Endothelial cell of umbilical vein (primary cell): ENCODE data around the gene CYP27C1. TPM values are rescaled to one million over a fixed set of nuclear protein-coding genes. Genes with fewer than 3 reads are reported as not detected.

Experiments
- BruUV-seq: library from RNA; stranded (reverse); fragments of 400-500 nt; replicated peaks from 2 replicates; lab custom pipeline; 2021; lab: Mats Ljungman, UMichigan
- CTCF ChIA-PET: fragments of 300-600, 350-600 bp; sonication (Branson Sonifier 250); formaldehyde crosslinking; loops from one replicate; lab custom pipeline; 2021; ENCODE audit warnings: antibody characterized with exemption, inconsistent platforms; lab: Charles Lee
- POLR2A ChIA-PET: fragments of 300-600, 350-600 bp; sonication (Branson Sonifier 250); formaldehyde crosslinking; loops from one replicate; lab custom pipeline; 2021; ENCODE audit warnings: antibody characterized with exemption, inconsistent platforms; lab: Charles Lee
- DNase-seq: peaks from one replicate; pipeline ENCODE4 v3.0.0-alpha.2; 2011; ENCODE audit warnings: low read depth, low spot score
- FAIRE-seq: peaks from 2 replicates; lab custom pipeline; 2011; peaks lifted over from hg19 to GRCh38; lab: Jason Lieb, UNC
- H2AFZ ChIP-seq: 2 replicates; pipeline ENCODE4 v1.6.0; 2012; ENCODE audit warnings: low read depth, low read length, control low read depth, inconsistent platforms
- H3K27ac ChIP-seq: 2 replicates; pipeline ENCODE4 v1.5.1; 2011; ENCODE audit warnings: low read depth, mild to moderate bottlenecking, control low read depth, low read length, moderate library complexity; ENCODE audit not compliant: insufficient read depth
- H3K27me3 ChIP-seq, 2 experiments: 2 replicates each; pipeline versions ENCODE4 v1.6.0 to v1.6.1; 2011; ENCODE audit warnings: low read length in 2 of 2, mixed read lengths in 1 of 2; ENCODE audit not compliant: control insufficient read depth in 2 of 2, insufficient read depth in 2 of 2
- H3K36me3 ChIP-seq, 2 experiments: 2 replicates in 1 of 2; 3 replicates in 1 of 2; pipeline ENCODE4 v1.5.1; 2011; ENCODE audit warnings: low read length in 2 of 2, mild to moderate bottlenecking in 1 of 2, moderate library complexity in 1 of 2; ENCODE audit not compliant: control insufficient read depth in 2 of 2, insufficient read depth in 2 of 2; ENCODE audit errors: extremely low read depth in 1 of 2
- H3K4me1 ChIP-seq: 3 replicates; pipeline ENCODE4 v1.5.1; 2011; ENCODE audit warnings: mild to moderate bottlenecking, low read length; ENCODE audit not compliant: control insufficient read depth, insufficient read depth; ENCODE audit errors: extremely low read depth
- H3K4me2 ChIP-seq: 2 replicates; pipeline ENCODE4 v1.6.1; 2011; ENCODE audit warnings: low read length, control low read depth, mixed read lengths; ENCODE audit not compliant: insufficient read depth
- H3K4me3 ChIP-seq, 3 experiments: fragments of 200-600 bp in 1 of 3; sonication (generic), shearing (Covaris generic) in 1 of 3; replicated peaks in 1 of 3; 2 replicates each; pipeline ENCODE4 v1.5.1; 2011 to 2016; ENCODE audit warnings: control low read depth in 3 of 3, low read length in 3 of 3, mild to moderate bottlenecking in 2 of 3, inconsistent platforms in 1 of 3, low read depth in 1 of 3, moderate library complexity in 1 of 3; ENCODE audit not compliant: insufficient read depth in 1 of 3
- H3K79me2 ChIP-seq: 2 replicates; pipeline ENCODE4 v1.6.0; 2012; ENCODE audit warnings: low read length, inconsistent platforms; ENCODE audit not compliant: control insufficient read depth, insufficient read depth
- H3K9ac ChIP-seq: replicated peaks from 2 replicates; pipeline ENCODE3; 2011; ENCODE audit warnings: low read length, control low read depth; ENCODE audit not compliant: insufficient read depth; ENCODE audit errors: extremely low read depth
- H3K9me1 ChIP-seq: replicated peaks from 3 replicates; pipeline ENCODE4 v1.6.0; 2011; ENCODE audit warnings: mild to moderate bottlenecking, low read length; ENCODE audit not compliant: control insufficient read depth, insufficient read depth; ENCODE audit errors: extremely low read depth
- H3K9me3 ChIP-seq: replicated peaks from 2 replicates; pipeline ENCODE4 v1.5.1; 2012; ENCODE audit warnings: low read length, inconsistent platforms; ENCODE audit not compliant: control insufficient read depth, insufficient read depth
- H4K20me1 ChIP-seq: replicated peaks from 2 replicates; pipeline ENCODE3; 2011; ENCODE audit warnings: mild to moderate bottlenecking, low read length; ENCODE audit not compliant: control insufficient read depth, insufficient read depth; ENCODE audit errors: extremely low read depth
- CTCF ChIP-seq, 2 donors: IDR thresholded peaks; 1 replicate in 1 of 2; 2 replicates in 1 of 2; pipeline ENCODE4 v1.5.1; 2011; ENCODE audit warnings: low read length in 2 of 2, mild to moderate bottlenecking in 2 of 2, moderate library complexity in 2 of 2, control low read depth in 1 of 2, inconsistent platforms in 1 of 2, low read depth in 1 of 2; ENCODE audit not compliant: insufficient read depth in 1 of 2; ENCODE audit errors: extremely low read depth in 1 of 2
- EZH2 ChIP-seq: IDR thresholded peaks from 2 replicates; pipeline ENCODE4 v1.6.1; 2012; ENCODE audit warnings: borderline replicate concordance, low read depth, mild to moderate bottlenecking, moderate library complexity, low read length, inconsistent platforms; ENCODE audit not compliant: severe bottlenecking
- FOS ChIP-seq: IDR thresholded peaks from 2 replicates; pipeline ENCODE4 v1.6.1; 2011; ENCODE audit warnings: mild to moderate bottlenecking, low read length, moderate library complexity, borderline replicate concordance; ENCODE audit not compliant: insufficient read depth
- GATA2 ChIP-seq: IDR thresholded peaks from 2 replicates; pipeline ENCODE4 v1.7.0; 2011; ENCODE audit warnings: low read depth, mild to moderate bottlenecking, moderate library complexity, mixed read lengths, low read length; ENCODE audit not compliant: insufficient read length, insufficient read depth
- JUN ChIP-seq: IDR thresholded peaks from 2 replicates; pipeline ENCODE4 v1.6.1; 2011; ENCODE audit warnings: borderline replicate concordance, low read depth; ENCODE audit not compliant: insufficient read length, insufficient read depth
- MAX ChIP-seq: IDR thresholded peaks from 2 replicates; pipeline ENCODE4 v1.6.1; 2011; ENCODE audit not compliant: insufficient read depth, insufficient read length
- MYC ChIP-seq: IDR thresholded peaks from one replicate; pipeline ENCODE4 v1.6.1; 2011; ENCODE audit warnings: mild to moderate bottlenecking, low read depth, low read length
- POLR2A ChIP-seq: IDR thresholded peaks from 2 replicates; pipeline ENCODE4 v1.6.1; 2012; ENCODE audit warnings: low read depth, mild to moderate bottlenecking, control low read depth, low read length
- POLR2AphosphoS5 ChIP-seq: IDR thresholded peaks from 2 replicates; pipeline ENCODE4 v1.6.1; 2012; ENCODE audit warnings: low read depth, mild to moderate bottlenecking, control low read depth, low read length, moderate library complexity; ENCODE audit not compliant: insufficient read depth
- dilution Hi-C: fragments of 300-500 bp; cut with MboI; formaldehyde crosslinking; loops from one replicate; pipeline ENCODE4 v1.15.0; 2019; ENCODE audit warnings: low sequenced_read_pairs; ENCODE audit not compliant: extremely low pct_ligation_motif_present
- intact Hi-C: fragments of 100-400 bp; cut with micrococcal nuclease; formaldehyde crosslinking; loops from one replicate; pipeline ENCODE4 v1.10.0; 2022
- polyA plus RNA-seq, 4 experiments: library from polyadenylated mRNA; depleted of rRNA in 3 of 4; stranded (reverse) in 3 of 4; unstranded in 1 of 4; fragments of >200 nt; gene quantifications; 2 replicates each; pipeline versions ENCODE4 v1.2.1 to v1.2.3, GENCODE V29; 2011 to 2012; ENCODE audit warnings: missing spikeins in 1 of 4
- total RNA-seq: library from RNA; stranded (reverse); gene quantifications from 2 replicates; pipeline ENCODE4 v1.2.3, GENCODE V29; 2021

CYP27C1 gene
- total and polyA plus RNA-seq, 2 donors (not counting 3 experiments of a cell fraction or from before 2014, with no cell fraction given): not detected

GRCh38 chr2:127191331-127192219, 28.5 kb downstream of the CYP27C1 start:
- no peak overlapping the region for H3K4me3 ChIP-seq
- no peaks in the 10 kb centered on the region for H3K4me1 ChIP-seq
- FAIRE-seq: no peak
- no peaks in the 10 kb centered on the region for H3K9me1 ChIP-seq
- H3K4me2 ChIP-seq: no peak overlapping the region
- H4K20me1 ChIP-seq: no peaks in the 10 kb centered on the region
- no peaks in the 10 kb centered on the region for H3K79me2 ChIP-seq
- H3K27me3 ChIP-seq: peaks cover 7 to 17% of the 10 kb centered on the region in 2 experiments
- BruUV-seq: no TSS peak
- no peak overlapping the region for H3K9ac ChIP-seq
- no peak overlapping the region for H2AFZ ChIP-seq
- no peak overlapping the region for H3K27ac ChIP-seq
- no peak for DNase-seq
- no peaks in the 10 kb centered on the region for H3K36me3 ChIP-seq
- H3K9me3 ChIP-seq: no peaks in the 10 kb centered on the region
- intact Hi-C loops (no loop called here), dilution Hi-C loops (no loop called here)
- no peak for TF ChIP-seq FOS
- no peak for TF ChIP-seq POLR2AphosphoS5
- TF ChIP-seq GATA2: no peak
- no peak for TF ChIP-seq MYC
- no peak for TF ChIP-seq CTCF (IDR thresholded peaks at IDR 0.05; ENCODE audit: extremely low read depth in 1 of 2, insufficient read depth in 1 of 2, low read depth in 1 of 2, low read length in 2 of 2)
- no peak for TF ChIP-seq JUN
- TF ChIP-seq POLR2A: no peak
- TF ChIP-seq EZH2: no peak
- no peak for TF ChIP-seq MAX
- ChIA-PET CTCF (interaction anchor here (0.9 to 1.0 kb wide), 3 partner anchors 9 to 61 kb away, joined by 3 to 4 read pairs (median 3); no protein-coding TSS in a partner anchor), POLR2A (interaction anchor here (0.5 kb wide), 1 partner anchor 207 kb away, joined by 4 read pairs; no protein-coding TSS in a partner anchor)
